Breast epithelium (tissue), 4 donors: ENCODE results near the gene STOX2. TPM values are rescaled to one million over a fixed set of nuclear protein-coding genes. Genes with fewer than 3 reads are reported as not detected.

Experiments used
- DNase-seq, 2 donors: peaks; one replicate each; pipeline ENCODE4 v3.0.0-alpha.2; 2019; ENCODE audit warnings: low spot score in 2 of 2
- H3K27ac ChIP-seq, 2 donors: fragments of 200-600 bp; sonication (generic) in 1 of 2; one replicate each; pipeline ENCODE4 v1.5.1; 2016 to 2019; ENCODE audit warnings: mild to moderate bottlenecking in 1 of 2
- H3K27me3 ChIP-seq, 2 donors: fragments of 200-600 bp; sonication (generic) in 1 of 2; one replicate each; pipeline versions ENCODE4 v1.5.1 to v1.6.0; 2017 to 2019; ENCODE audit warnings: control low read depth in 1 of 2, mild to moderate bottlenecking in 1 of 2
- H3K36me3 ChIP-seq: fragments of 200-600 bp; one replicate; pipeline ENCODE4 v1.5.1; 2019
- H3K4me1 ChIP-seq, 2 donors: fragments of 200-600 bp; sonication (generic); one replicate each; pipeline ENCODE4 v1.5.1; 2016 to 2019; ENCODE audit warnings: control low read depth in 1 of 2
- H3K4me3 ChIP-seq, 3 donors: fragments of 200-600 bp; sonication (generic); 1 replicate in 2 of 3; 2 replicates in 1 of 3; pipeline ENCODE4 v1.5.1; 2016 to 2019; ENCODE audit warnings: mild to moderate bottlenecking in 3 of 3, moderate library complexity in 2 of 3
- H3K9me3 ChIP-seq, 2 donors: fragments of 200-600 bp; sonication (generic) in 1 of 2; one replicate each; pipeline ENCODE4 v1.5.1; 2016 to 2019; ENCODE audit warnings: control low read depth in 1 of 2
- POLR2A ChIP-seq: fragments of 450-650 bp; IDR thresholded peaks from one replicate; pipeline ENCODE4 v1.6.1; 2016; ENCODE audit warnings: antibody characterized with exemption, mild to moderate bottlenecking, moderate library complexity
- POLR2AphosphoS5 ChIP-seq, 3 donors: sonication (generic); formaldehyde crosslinking; IDR thresholded peaks; one replicate each; pipeline ENCODE4 v1.6.1; 2017; ENCODE audit warnings: antibody characterized with exemption in 3 of 3
- intact Hi-C: fragments of 100-400 bp; cut with DNase I; formaldehyde crosslinking; loops from one replicate; pipeline ENCODE4 v1.15.1; 2023; ENCODE audit warnings: low total_unique reads
- total RNA-seq, 3 donors: library from RNA; depleted of rRNA; stranded (reverse); fragments of >200 nt; gene quantifications; one replicate each; pipeline ENCODE4 v1.1.0, GENCODE V29; 2016
- TF ChIP-seq, protein P1 (sequence below), 3 donors: fragments of 450-650 bp; IDR thresholded peaks; one replicate each; pipeline ENCODE4 v1.5.1; 2016 to 2017; ENCODE audit warnings: antibody characterized with exemption in 3 of 3, mild to moderate bottlenecking in 3 of 3, moderate library complexity in 3 of 3

The STOX2 gene
- total RNA-seq, 3 donors from 2014 or later, result 7.9 to 11.2 (median 10.7) TPM

- TF ChIP-seq POLR2A, result no peak
- TF ChIP-seq, protein P1, sequence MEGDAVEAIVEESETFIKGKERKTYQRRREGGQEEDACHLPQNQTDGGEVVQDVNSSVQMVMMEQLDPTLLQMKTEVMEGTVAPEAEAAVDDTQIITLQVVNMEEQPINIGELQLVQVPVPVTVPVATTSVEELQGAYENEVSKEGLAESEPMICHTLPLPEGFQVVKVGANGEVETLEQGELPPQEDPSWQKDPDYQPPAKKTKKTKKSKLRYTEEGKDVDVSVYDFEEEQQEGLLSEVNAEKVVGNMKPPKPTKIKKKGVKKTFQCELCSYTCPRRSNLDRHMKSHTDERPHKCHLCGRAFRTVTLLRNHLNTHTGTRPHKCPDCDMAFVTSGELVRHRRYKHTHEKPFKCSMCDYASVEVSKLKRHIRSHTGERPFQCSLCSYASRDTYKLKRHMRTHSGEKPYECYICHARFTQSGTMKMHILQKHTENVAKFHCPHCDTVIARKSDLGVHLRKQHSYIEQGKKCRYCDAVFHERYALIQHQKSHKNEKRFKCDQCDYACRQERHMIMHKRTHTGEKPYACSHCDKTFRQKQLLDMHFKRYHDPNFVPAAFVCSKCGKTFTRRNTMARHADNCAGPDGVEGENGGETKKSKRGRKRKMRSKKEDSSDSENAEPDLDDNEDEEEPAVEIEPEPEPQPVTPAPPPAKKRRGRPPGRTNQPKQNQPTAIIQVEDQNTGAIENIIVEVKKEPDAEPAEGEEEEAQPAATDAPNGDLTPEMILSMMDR (IDR thresholded peaks at IDR 0.05), result no peak
- no peak for TF ChIP-seq POLR2AphosphoS5 (IDR thresholded peaks at IDR 0.05)
- intact Hi-C loops, result no loop called here
- no peaks in the 10 kb centered on the region for H3K4me1 ChIP-seq
- no peaks in the 10 kb centered on the region for H3K36me3 ChIP-seq
- no peaks in the 10 kb centered on the region for H3K9me3 ChIP-seq
- H3K27me3 ChIP-seq, result no peaks in the 10 kb centered on the region
- H3K4me3 ChIP-seq, result peak overlapping the region; percentile 62 to 79 (median 63)
- no peak for DNase-seq
- H3K27ac ChIP-seq, result no peak overlapping the region
Measured at GRCh38 chr4:183905593-183906488, 734 bp downstream of the STOX2 start.

DNA sequence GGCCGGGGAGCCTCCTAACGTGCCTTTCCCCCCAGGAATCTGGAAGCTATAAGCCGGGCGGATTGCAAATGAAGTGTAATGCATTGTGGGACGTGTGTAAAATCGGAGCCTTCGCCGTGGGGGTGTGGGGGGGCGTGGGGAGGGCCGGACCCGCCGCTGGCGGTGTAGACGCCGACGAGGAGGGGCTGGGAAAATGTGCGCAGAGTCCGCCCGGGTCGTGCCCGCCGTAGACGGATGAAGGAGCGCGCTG lies 1.3 kb downstream of the STOX2 start:
- H3K9me3 ChIP-seq, result no peaks in the 10 kb centered on the region
- no peaks in the 10 kb centered on the region for H3K27me3 ChIP-seq
- peak overlapping the region; percentile 62 to 79 (median 63) for H3K4me3 ChIP-seq
- H3K36me3 ChIP-seq, result no peaks in the 10 kb centered on the region
- intact Hi-C loops, result no loop called here
- TF ChIP-seq, protein P1 (IDR thresholded peaks at IDR 0.05), result no peak
- TF ChIP-seq POLR2AphosphoS5 (IDR thresholded peaks at IDR 0.05), result no peak
- TF ChIP-seq POLR2A, result no peak
- DNase-seq, result no peak
- no peaks in the 10 kb centered on the region for H3K4me1 ChIP-seq
- peak overlapping the region in 1 of 2 donors; percentile 15 for H3K27ac ChIP-seq

- peak overlapping the region in 1 of 2 donors; percentile 15 for H3K27ac ChIP-seq
- H3K4me3 ChIP-seq, result peak overlapping the region; percentile 62 to 79 (median 63)
- no peaks in the 10 kb centered on the region for H3K36me3 ChIP-seq
- H3K27me3 ChIP-seq, result no peaks in the 10 kb centered on the region
- H3K9me3 ChIP-seq, result no peaks in the 10 kb centered on the region
- intact Hi-C loops, result no loop called here
- no peaks in the 10 kb centered on the region for H3K4me1 ChIP-seq
- TF ChIP-seq, protein P1 (IDR thresholded peaks at IDR 0.05), result no peak
- TF ChIP-seq POLR2A (no peak), POLR2AphosphoS5 (IDR thresholded peaks at IDR 0.05) (no peak)
- DNase-seq, result no peak
Measured at GRCh38 chr4:183906739-183907651, 1.9 kb downstream of the STOX2 start.

- Histone ChIP-seq H3K4me3 (no peak overlapping the region), H3K27me3 (no peaks in the 10 kb centered on the region), H3K9me3 (no peaks in the 10 kb centered on the region), H3K4me1 (no peaks in the 10 kb centered on the region), H3K27ac (no peak overlapping the region), H3K36me3 (no peaks in the 10 kb centered on the region)
- no peak for DNase-seq
- intact Hi-C loops, result no loop called here
- TF ChIP-seq, protein P1 (IDR thresholded peaks at IDR 0.05), result no peak
- TF ChIP-seq POLR2A (no peak), POLR2AphosphoS5 (IDR thresholded peaks at IDR 0.05) (no peak)
Measured at GRCh38 chr4:183907871-183908683, 3.0 kb downstream of the STOX2 start.
